HG02970 (cell line): ENCODE data around the gene GPATCH8.
"Not testable (repeated sequence)": the region's sequence is repeated elsewhere in the genome, so short reads cannot be mapped to it uniquely, and the experiment has no call there.

Source experiments
- ATAC-seq: cut with Tn5 transposase; IDR thresholded peaks from one replicate; pipeline ENCODE4 v1.9.1; 2021; ENCODE audit warnings: mild to moderate bottlenecking, moderate library complexity, moderate number of reproducible peaks; ENCODE audit not compliant: unreplicated experiment, low FRiP score

Gene GPATCH8

DNA sequence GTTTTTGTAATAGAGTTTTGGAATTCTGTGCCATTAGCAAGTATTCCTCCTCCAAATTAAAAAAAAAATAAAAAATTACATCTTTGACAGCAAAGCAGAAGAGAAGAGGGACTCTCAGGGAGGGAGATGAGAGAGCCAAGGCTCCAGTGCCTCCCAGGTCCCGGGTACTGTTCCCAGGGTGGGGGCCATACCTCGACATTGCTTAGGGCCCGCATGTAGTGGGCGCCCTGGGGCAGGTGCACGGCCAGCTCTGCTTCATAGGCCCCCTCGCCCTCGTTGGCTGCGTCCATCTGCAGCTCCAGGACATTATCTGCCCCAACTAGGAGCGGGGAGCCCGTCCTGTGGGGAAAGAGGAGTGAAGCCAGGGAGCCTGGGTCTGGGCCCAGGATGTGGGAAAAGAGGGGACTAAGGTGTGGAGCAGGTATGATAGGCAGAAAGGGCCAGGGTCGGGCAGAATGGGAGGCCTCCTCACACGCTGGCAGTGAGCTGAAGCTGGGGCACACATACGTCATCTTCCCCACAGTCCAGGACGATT, 125.0 kb downstream of the GPATCH8 start:
- no peak for ATAC-seq

DNA sequence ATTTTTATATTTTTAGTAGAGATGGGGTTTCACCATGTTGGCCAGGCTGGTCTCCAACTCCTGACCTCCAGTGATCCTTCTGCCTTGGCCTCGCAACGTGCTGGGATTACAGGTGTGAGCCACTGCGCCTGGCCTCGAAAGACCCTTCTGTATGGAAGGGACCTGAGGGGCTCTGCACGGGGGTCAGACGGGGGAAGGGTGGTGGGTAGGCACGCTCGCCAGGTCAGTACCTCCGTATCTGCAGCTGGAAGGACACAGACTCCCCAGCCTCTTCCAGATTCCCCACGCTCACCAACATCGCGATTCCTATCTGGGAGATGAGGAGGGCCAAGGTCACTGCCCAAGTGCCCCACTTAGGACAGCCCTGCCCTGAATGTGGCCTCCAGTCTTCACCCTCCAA, 126.4 kb downstream of the GPATCH8 start:
- ATAC-seq, result no peak

DNA sequence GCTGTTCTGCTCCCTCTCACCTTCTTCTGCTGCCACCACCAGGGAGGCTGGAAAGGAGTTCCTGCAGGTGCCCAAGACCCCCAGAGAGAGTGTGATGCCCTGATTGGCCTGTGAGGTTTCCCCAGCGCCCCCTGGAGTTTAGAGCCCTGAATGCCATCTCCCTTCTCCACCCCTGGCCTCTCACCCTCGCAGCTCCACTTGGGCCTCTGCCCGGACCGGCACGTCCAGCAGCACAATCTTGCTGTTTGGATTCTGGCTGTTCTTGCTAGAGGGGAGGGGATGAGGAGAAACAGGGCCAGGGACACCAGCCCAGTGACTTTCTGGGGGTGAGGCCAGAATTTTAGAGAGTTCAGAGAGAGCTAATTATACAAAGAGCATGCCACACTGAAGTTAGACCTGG, 127.1 kb downstream of the GPATCH8 start:
- no peak for ATAC-seq

DNA sequence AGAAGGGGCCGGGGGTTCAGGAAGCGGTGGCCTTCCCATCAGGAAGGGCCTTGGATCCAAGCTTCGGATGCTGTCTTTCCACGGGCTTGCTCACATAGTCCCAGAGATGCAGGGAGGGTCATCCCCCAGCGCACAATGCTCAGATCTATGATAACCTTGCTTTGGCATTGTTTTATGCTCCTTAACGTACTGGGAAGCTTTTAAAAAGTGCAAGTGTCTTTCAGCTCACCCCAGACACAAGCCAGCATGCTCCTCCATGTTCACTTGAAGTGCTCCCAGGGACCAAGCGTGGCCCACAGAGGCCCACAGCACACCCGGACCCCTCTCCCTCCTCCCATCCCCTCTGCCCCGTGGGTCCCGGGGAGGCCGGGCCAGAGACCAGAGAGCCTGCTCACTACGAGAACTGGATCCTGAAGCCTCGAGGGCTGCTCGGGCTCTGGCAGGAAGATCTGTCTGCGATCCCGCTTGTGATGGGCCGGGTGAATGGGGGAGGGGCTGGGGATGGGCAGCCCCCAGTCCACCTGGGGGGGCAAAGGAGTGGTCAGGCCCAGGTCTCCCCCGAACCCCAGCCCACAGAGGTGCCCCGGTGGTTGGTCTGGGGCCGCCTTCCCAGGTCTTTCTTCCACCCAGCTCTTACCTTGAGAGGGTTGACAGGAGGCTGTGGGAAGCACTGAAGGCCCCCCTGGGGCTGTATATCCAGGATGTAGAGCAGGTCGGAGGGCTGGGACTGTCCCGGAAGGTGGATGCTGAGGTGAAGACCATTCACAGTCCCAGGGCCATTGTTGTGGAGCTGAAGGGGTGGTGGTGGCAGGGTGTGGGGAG, 127.8 kb downstream of the GPATCH8 start:
- ATAC-seq, result no peak

DNA sequence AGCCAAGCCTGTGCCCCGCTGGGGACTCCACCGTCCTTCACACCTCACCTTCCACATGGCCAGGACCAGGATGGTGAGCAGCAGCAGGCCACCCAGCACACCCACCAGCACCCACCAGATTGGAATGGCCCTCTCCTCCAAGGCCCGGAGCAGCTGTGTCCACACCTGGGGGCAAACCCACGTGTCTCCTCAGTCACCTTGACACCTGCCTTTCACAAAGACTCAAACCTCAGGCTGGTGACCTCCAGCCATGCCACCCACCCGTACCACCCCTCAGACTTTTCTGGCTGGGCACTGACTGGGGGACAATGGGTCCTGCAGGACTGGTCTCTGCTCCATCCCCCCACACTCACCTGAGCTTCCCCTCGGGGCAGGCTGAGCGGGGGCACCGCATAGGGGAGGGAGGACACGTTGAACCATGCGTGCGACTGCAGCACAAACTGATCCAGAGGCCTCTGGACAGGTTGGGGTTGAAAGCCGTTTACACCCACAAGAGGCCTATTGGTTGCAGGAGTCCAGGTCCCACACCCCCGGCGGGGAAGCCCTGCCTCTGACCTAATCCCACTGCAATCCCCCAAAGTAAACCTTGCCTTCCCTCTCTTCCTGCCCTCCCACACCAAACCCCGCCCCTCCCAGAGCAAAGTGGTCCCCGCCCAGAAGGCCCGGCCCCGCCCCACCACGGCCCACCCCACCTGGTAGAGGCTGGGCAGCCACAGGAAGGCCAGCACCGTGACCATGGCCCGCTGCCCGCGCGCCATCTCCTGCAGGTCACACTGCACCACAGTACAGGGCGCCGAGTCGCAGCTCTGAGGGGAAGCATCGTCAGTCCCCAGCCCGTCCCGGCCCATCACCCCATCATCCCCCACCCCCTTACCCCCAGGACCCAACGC, 128.7 kb downstream of the GPATCH8 start:
- no peak for ATAC-seq

DNA sequence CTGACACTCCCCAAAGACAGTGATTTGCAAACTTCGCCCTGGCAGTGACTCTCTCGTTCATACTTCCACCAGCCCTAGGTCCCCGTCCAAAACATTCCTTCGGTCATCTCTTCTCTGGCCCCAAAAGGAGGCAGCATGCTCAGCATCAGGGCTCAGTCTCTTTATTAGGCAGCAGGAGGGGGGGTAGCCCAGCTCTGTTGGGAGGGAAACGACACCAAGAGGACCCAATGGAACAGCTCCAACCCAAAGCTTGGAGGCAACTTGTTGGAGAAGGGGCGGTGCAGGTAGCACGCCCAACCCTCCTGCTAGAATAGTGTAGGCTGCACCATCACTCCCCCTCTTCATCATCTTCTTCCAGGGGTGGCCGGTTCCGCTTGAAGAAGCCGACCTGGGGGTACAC, 131.2 kb downstream of the GPATCH8 start:
- ATAC-seq, result no peak

DNA sequence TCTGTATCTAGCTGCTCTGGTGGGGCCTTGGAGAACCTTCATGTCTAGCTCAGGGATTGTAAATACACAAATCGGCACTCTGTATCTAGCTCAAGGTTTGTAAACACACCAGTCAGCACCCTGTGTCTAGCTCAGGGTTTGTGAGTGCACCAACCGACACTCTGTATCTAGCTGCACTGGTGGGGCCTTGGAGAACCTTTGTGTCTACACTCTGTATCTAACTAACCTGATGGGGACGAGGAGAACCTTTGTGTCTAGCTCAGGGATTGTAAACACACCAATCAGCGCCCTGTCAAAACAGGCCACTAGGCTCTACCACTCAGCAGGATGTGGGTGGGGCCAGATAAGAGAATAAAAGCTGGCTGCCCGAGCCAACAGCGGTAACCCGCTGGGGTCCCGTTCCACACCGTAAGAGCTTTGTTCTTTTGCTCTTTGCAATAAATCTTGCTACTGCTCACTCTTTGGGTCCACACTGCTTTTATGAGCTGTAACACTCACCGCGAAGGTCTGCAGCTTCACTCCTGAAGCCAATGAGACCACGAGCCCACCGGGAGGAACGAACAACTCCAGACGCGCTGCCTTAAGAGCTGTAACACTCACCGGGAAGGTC, 133.7 kb downstream of the GPATCH8 start:
- not testable (repeated sequence) for ATAC-seq

DNA sequence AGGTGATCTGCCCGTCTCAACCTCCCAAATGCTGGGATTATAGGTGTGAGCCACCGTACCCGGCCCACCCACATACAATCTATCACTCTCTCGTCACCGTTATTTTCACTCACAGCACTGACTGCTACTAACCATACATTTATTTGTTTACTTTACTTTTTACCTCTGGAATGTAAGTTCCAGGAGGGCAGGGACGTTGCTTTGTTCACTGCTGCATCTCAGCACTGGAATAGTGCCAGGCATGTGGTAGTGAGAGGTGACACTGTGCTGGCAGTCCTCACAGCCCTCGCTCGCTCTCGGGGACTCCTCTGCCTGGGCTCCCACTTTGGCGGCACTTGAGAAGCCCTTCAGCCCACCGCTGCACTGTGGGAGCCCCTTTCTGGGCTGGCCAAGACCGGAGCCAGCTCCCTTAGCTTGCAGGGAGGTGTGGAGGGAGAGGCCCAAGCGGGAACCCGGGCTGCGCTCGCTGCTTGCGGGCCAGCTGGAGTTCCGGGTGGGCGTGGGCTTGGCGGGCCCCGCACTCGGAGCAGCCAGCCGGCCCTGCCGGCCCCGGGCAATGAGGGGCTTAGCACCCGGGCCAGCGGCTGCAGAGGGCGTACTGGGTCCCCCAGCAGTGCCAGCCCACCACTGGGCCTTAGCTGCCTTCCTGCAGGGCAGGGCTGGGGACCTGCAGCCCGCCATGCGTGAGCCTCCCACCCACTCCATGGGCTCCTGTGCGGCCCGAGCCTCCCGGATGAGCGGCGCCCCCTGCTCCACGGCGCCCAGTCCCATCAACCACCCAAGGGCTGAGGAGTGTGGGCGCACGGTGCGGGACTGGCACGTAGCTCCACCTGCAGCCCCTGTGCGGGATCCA, 134.6 kb downstream of the GPATCH8 start:
- ATAC-seq, result not testable (repeated sequence)

DNA sequence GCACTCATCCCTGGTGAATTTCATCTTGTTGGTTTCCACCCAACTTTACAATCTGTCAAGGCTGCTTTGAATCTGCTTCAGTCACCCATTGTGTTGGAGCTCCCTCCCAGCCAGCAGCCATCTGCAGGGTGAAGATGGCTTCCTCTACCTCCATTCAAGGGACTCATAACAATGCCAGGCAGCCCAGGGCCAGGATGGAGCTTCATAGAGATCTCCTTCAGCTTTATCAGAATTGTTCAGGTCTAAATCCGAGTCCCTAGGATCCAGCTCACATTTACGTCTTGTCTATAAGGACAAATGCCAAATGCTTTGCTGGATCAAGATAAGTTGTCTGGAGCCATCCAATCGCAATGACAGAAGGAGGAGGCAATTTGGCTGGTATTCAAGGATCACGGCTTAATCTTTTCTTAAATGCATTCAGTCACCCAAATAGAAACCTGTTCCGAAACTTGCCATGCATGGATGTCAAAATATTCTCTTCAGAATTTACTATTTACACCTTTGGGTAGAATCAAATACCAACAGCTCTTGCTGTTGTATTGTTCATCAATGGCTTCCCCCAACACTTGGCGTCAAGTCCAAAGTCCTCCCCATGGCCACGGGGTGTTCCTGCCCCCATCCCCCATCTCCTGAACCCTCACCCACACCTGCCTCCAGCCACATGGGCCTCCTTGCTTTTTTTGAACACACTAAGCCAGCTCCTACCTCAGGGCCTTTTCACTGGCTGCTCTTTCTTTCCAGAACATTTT, 135.8 kb downstream of the GPATCH8 start:
- ATAC-seq, result no peak

DNA sequence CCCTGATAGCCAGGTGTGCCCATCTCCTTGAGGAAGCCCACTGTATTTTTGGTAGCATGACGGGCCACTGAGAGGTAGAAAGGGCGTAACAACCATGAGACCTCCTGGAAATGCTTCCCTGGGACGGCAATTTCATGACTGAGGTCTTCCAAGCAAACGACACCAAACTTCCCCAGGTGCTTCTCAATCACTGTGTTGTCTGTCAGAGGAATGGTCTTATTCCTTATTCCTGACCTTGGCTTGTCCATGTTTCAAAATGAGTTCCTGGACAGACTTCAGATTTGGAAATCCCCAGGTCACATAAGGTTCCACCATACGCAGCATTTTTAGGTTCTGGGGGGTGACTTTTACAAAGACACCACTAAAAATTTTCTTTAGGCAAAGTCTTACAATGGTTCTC, 138.2 kb downstream of the GPATCH8 start:
- not testable (repeated sequence) for ATAC-seq

DNA sequence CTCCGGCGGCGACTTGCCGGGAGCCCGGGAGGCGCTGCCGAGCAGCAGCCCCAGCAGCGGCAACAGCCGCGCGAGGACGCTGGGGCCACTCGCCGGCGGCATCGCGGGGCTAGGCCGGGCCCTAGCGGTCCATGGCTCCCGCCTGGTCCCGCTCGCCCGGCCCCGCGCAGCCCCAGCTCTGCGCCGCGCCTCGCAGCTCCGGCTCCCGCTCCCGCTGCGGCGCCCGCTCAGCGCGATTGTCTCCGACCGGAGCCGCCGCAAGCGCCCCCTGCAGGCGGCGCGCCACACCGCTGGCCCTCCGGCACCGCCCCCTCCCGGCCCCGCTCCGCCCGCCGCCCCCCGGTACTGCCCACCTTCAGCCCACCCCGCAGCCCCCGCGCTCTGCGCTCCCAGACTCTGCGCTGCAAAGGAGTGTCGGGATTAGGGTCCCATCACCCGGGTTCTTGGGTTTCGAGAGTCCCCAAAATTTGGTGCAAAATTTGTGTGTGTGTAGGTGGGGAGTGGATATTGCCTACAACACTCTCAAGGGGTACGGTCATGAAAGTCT, 139.5 kb downstream of the GPATCH8 start, which contains the start of gene FAM171A2:
FAM171A2 (minus strand) TSS at position 241 of the 547 bp plus-strand sequence; CDS start at position 102, 139 bp downstream.
- no peak for ATAC-seq

DNA sequence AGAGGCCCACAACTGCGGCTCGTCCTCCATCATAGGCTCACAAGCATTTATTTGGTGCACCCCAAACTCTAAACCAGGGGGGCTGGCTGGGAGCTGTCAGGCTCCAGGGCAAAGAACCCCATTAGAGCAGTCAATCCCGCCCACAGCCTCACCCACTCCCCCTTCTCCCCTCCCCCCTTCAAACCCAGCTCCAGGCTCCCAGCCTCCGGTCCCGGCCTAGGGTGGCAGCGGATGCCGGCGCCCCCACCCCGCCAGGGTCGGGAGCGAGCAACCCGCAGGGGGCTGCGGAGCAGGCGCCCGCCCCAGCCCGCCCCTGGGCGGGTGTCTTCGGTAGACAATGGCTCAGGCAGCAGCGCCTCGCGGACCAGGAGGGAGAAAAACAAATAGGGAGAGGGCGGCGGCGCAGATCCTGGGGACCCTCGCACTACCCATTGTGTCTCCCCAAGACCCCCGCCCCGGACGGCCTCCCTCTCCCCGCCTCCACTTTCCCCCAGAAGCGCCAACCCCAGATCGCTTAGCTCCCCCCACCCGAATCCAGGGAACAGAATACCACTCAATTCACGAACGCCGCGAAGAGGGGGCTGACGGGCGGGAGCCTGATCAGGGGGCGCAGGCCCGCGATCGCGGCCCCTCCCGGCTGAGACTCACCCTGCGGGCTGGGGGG, 140.1 kb downstream of the GPATCH8 start:
- ATAC-seq, result no peak

DNA sequence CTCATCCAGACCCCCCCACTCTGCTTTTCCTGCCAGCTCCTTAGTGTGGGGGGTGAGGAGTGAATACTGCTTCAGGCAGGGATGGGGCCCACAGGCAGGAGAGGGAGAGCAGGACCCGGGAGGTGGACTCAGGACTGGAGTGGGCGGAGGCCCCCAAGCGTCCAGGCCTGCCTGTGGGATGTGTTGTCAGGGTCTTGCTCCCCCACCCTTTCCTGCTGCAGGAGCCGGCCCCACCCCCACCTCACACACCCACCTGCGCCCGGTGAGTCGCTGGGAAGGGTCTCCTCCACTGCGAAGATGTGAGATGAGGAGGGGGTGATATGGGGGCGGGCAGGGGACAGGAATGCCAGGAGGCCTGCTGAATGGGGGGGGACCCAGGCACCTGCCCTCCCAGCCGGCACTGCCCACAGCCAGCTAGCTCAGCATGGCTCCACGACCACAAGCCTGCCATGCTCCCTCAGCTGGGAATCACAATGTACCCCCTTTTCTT, 140.7 kb downstream of the GPATCH8 start:
- ATAC-seq, result no peak

DNA sequence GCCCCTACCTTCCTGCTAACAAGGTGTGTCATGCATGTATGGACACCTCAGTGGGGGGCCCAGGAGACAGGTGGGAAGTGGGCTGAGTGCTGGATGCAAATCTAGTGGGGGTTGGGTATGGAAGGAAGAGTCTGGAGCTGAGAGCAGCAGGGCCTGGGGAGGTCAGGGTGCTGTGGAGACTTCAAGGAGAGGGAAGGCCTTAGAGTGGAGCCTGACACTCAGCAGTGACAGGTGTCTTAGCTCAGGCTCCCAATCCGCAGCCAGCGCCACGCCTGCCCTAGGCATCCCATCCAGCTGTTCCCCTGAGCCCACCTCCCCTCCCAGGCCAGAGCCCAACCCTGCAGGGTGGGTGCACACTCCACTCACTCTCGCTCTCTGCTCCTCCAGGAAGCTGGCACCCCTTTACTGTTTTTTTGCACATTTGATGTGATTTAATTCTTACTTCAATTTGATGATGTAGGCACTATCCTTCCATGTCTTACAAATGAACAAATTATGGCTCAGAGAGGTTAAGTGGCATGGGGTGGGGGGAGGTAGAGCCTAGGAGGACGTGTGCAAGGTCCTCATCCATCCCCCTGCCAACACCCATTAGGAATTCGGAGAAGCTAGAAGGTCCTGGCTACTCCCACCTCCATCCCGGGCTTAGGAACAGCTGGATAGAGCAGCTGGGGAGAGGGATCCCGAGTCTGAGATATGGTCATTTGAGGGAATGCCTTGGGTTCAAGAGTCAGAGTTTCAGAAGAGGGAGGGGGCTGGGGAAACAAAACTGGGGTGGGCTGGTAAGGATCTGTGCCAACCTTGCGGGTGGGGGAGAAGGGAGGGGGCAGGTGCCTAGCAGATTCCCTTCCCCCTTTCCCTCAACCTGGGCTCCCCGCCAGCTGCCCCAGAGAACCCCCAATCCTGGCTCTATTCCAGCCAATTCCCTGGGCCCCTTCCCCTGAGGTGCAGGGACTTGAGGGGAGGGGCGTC, 141.6 kb downstream of the GPATCH8 start:
- ATAC-seq, result no peak

DNA sequence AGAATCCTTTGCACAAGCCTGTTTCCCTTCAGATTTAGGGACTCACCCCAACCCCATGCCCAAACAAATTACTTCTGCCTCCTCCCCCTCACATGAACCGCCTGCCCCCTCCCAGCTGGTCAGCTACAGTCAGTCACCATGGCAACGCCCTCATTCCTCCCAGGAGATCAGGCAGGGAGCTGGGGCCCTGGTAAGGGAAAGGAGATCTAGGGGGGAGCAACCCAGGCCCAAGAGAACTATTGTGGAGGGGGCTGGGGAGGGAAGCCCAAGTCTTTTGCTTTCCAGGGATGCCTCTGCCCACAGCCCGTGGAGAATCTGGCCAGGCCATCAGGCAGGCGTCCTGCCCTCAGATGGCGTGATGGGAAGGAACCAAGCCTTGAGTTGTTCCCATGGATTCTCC, 142.4 kb downstream of the GPATCH8 start:
- ATAC-seq, result no peak

DNA sequence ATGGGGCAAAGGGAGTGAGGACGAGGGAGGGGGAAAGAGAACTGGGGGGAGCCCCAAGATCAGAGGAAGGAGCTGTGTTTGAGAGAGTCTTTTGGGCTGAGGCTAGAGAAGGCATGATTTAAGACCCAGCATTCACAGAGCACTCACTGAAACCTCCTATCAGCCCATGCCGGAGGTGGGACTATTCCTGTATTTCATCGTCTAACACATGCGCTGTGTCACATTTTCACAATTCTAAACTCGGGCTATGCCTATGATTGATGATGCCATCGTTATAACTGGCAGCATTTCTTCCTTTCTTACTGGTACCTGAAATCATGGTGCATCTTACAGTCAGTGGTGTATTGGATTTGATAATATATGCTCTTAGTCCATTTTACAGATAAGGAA, 143.1 kb downstream of the GPATCH8 start:
- no peak for ATAC-seq
